Neural progenitor cell (in vitro differentiated cells): Measurements from ENCODE around the gene ING1. TPM values are rescaled to one million over a fixed set of nuclear protein-coding genes. Genes with fewer than 3 reads are reported as not detected.

Experiments used
- DNase-seq: peaks from one replicate; pipeline ENCODE4 v3.0.0-alpha.2; 2016; ENCODE audit warnings: low spot score
- H2AFZ ChIP-seq: fragments of 200-600 bp; sonication (generic); replicated peaks from 2 replicates; pipeline ENCODE4 v1.6.1; 2016; ENCODE audit warnings: antibody characterized with exemption
- H3F3A ChIP-seq: fragments of 200-600 bp; sonication (generic); 2 replicates; pipeline ENCODE4 v1.6.1; 2016; ENCODE audit warnings: antibody characterized with exemption, low read depth
- H3K27ac ChIP-seq: fragments of 200-600 bp; sonication (generic); 2 replicates; pipeline ENCODE4 v1.5.1; 2016; ENCODE audit warnings: mild to moderate bottlenecking
- H3K27me3 ChIP-seq: fragments of 200-600 bp; sonication (generic); 2 replicates; pipeline ENCODE4 v1.6.1; 2016; ENCODE audit warnings: mild to moderate bottlenecking, moderate library complexity
- H3K36me3 ChIP-seq: fragments of 200-600 bp; sonication (generic); 2 replicates; pipeline ENCODE4 v1.5.1; 2016
- H3K4me1 ChIP-seq: fragments of 200-600 bp; sonication (generic); 2 replicates; pipeline ENCODE4 v1.6.1; 2016; ENCODE audit warnings: mixed run types
- H3K4me2 ChIP-seq: fragments of 200-600 bp; sonication (generic); 2 replicates; pipeline ENCODE4 v1.6.1; 2016
- H3K4me3 ChIP-seq: fragments of 200-600 bp; sonication (generic); 2 replicates; pipeline ENCODE4 v1.5.1; 2016
- H3K79me2 ChIP-seq: fragments of 200-600 bp; sonication (generic); 2 replicates; pipeline ENCODE4 v1.6.1; 2016; ENCODE audit warnings: low read depth
- H3K9ac ChIP-seq: fragments of 200-600 bp; sonication (generic); 2 replicates; pipeline ENCODE4 v1.6.1; 2016
- H3K9me3 ChIP-seq: fragments of 200-600 bp; sonication (generic); 2 replicates; pipeline ENCODE4 v1.5.1; 2016; ENCODE audit warnings: low read depth
- H4K20me1 ChIP-seq: fragments of 200-600 bp; sonication (generic); 2 replicates; pipeline ENCODE4 v1.6.1; 2016; ENCODE audit warnings: low read depth
- H3K27ac Mint-ChIP-seq: 3 replicates; pipeline ENCODE4 v1.8.0; 2021; ENCODE audit warnings: mixed read lengths
- H3K27me3 Mint-ChIP-seq: 2 replicates; pipeline ENCODE4 v1.8.0; 2022; ENCODE audit warnings: low read depth, mild to moderate bottlenecking, inconsistent platforms, moderate library complexity, mixed read lengths; ENCODE audit not compliant: insufficient read depth
- H3K36me3 Mint-ChIP-seq: 3 replicates; pipeline ENCODE4 v1.8.0; 2021; ENCODE audit warnings: mixed read lengths
- H3K4me1 Mint-ChIP-seq: 3 replicates; pipeline ENCODE4 v1.8.0; 2021; ENCODE audit warnings: mixed read lengths
- H3K4me3 Mint-ChIP-seq: 3 replicates; pipeline ENCODE4 v1.8.0; 2021; ENCODE audit warnings: mild to moderate bottlenecking, moderate library complexity, mixed read lengths
- H3K9me3 Mint-ChIP-seq: 3 replicates; pipeline ENCODE4 v1.8.0; 2020; ENCODE audit warnings: mixed read lengths
- CTCF ChIP-seq: fragments of 200-600 bp; sonication (generic); IDR thresholded peaks from 2 replicates; pipeline ENCODE4 v1.5.1; 2017; ENCODE audit warnings: antibody characterized with exemption, mild to moderate bottlenecking
- EZH2 ChIP-seq: fragments of 200-600 bp; sonication (generic); IDR thresholded peaks from 2 replicates; pipeline ENCODE4 v1.6.1; 2017; ENCODE audit warnings: antibody characterized with exemption, mild to moderate bottlenecking, moderate library complexity
- EZH2phosphoT487 ChIP-seq: fragments of 200-600 bp; sonication (generic); IDR thresholded peaks from 2 replicates; pipeline ENCODE4 v1.6.1; 2017; ENCODE audit warnings: antibody characterized with exemption
- total RNA-seq: library from RNA; depleted of rRNA; stranded (reverse); fragments of >200 nt; gene quantifications from 2 replicates; pipeline ENCODE4 v1.2.3, GENCODE V29; 2015; ENCODE audit warnings: low replicate concordance

Gene ING1
- total RNA-seq, 1 donor from 2014 or later: 14.7 TPM

GRCh38 chr13:110767476-110767875 lies 54.0 kb downstream of the ING1 start:
- Histone ChIP-seq H3K36me3 (no peaks in the 10 kb centered on the region), H3K4me2 (no peak overlapping the region), H3K9ac (no peak overlapping the region), H3K79me2 (no peaks in the 10 kb centered on the region), H2AFZ (no peak overlapping the region), H3K4me1 (no peaks in the 10 kb centered on the region), H3K27ac (no peak overlapping the region), H3K9me3 (no peaks in the 10 kb centered on the region), H4K20me1 (no peaks in the 10 kb centered on the region), H3F3A (no peaks in the 10 kb centered on the region), H3K4me3 (no peak overlapping the region), H3K27me3 (no peaks in the 10 kb centered on the region)
- DNase-seq: no peak
- Mint-ChIP-seq H3K36me3 (no peaks in the 10 kb centered on the region), H3K27me3 (no peaks in the 10 kb centered on the region), H3K9me3 (peaks cover 2% of the 10 kb centered on the region), H3K4me1 (peaks cover 3% of the 10 kb centered on the region), H3K4me3 (no peak overlapping the region), H3K27ac (no peak overlapping the region)
- TF ChIP-seq EZH2phosphoT487 (no peak), EZH2 (no peak), CTCF (no peak)

- TF ChIP-seq CTCF: no peak
- no peak for TF ChIP-seq EZH2phosphoT487
- no peak for TF ChIP-seq EZH2
- Mint-ChIP-seq H3K27ac (no peak overlapping the region), H3K9me3 (no peaks in the 10 kb centered on the region), H3K4me1 (peaks cover 3% of the 10 kb centered on the region), H3K27me3 (no peaks in the 10 kb centered on the region), H3K4me3 (no peak overlapping the region), H3K36me3 (no peaks in the 10 kb centered on the region)
- Histone ChIP-seq H3K27ac (no peak overlapping the region), H3K36me3 (no peaks in the 10 kb centered on the region), H3K4me3 (no peak overlapping the region), H3K9me3 (no peaks in the 10 kb centered on the region), H3F3A (no peaks in the 10 kb centered on the region), H4K20me1 (no peaks in the 10 kb centered on the region), H3K4me1 (no peaks in the 10 kb centered on the region), H3K79me2 (no peaks in the 10 kb centered on the region), H3K9ac (no peak overlapping the region), H2AFZ (no peak overlapping the region), H3K27me3 (no peaks in the 10 kb centered on the region), H3K4me2 (no peak overlapping the region)
- DNase-seq: no peak
These were observed 55.6 kb downstream of the ING1 start for GRCh38 chr13:110769097-110769496.

- Histone ChIP-seq H3K4me2 (no peak overlapping the region), H3K79me2 (no peaks in the 10 kb centered on the region), H4K20me1 (no peaks in the 10 kb centered on the region), H3K9ac (no peak overlapping the region), H3K36me3 (no peaks in the 10 kb centered on the region), H3K27ac (no peak overlapping the region), H2AFZ (no peak overlapping the region), H3K9me3 (no peaks in the 10 kb centered on the region), H3K4me1 (no peaks in the 10 kb centered on the region), H3K4me3 (no peak overlapping the region), H3K27me3 (no peaks in the 10 kb centered on the region), H3F3A (no peaks in the 10 kb centered on the region)
- TF ChIP-seq EZH2 (no peak), EZH2phosphoT487 (no peak), CTCF (no peak)
- Mint-ChIP-seq H3K36me3 (no peaks in the 10 kb centered on the region), H3K9me3 (no peaks in the 10 kb centered on the region), H3K4me1 (peaks cover 3% of the 10 kb centered on the region), H3K27me3 (no peaks in the 10 kb centered on the region), H3K4me3 (no peak overlapping the region), H3K27ac (no peak overlapping the region)
- no peak for DNase-seq
These were observed 57.2 kb downstream of the ING1 start for GRCh38 chr13:110770678-110771077.
